ENCODE measurements around the gene IRF3.
A peak's percentile ranks its signal among the peaks of the same experiment; 100 is the strongest.
"Not testable (repeated sequence)": the region's sequence is repeated elsewhere in the genome, so short reads cannot be mapped to it uniquely, and the experiment has no call there.

Gene IRF3

DNA sequence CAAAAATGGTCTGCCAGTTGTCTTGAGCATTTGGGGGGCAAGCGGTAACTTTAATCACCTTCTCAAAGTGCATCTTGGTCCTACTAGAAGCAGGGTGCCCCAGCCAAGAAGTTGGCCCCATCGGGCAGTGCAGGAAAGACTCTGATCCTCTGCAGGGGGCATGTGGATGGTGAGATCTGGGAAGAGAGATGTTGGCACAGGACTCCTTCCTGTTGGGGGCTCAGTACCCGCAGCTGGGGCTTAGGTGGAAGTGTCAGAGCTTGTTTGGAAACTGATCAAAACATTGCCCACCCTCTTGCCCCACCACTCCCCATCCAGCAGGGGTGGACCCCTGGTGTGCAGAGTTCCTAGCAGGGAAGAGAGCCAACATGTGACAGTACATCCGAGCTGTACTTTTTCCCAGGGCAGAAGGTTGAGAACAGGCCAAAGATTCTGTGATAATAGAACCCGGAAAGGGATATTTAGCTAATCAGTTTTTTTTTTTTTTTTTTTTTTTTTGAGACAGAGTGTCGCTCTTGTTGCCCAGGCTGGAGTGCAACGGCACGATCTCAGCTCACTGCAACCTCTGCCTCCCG, 34.6 kb downstream of the IRF3 start:
- Mint-ChIP-seq H3K4me1 (peaks cover 22% of the 10 kb centered on the region), H3K4me3 (no peak overlapping the region)
- no peak for DNase-seq

DNA sequence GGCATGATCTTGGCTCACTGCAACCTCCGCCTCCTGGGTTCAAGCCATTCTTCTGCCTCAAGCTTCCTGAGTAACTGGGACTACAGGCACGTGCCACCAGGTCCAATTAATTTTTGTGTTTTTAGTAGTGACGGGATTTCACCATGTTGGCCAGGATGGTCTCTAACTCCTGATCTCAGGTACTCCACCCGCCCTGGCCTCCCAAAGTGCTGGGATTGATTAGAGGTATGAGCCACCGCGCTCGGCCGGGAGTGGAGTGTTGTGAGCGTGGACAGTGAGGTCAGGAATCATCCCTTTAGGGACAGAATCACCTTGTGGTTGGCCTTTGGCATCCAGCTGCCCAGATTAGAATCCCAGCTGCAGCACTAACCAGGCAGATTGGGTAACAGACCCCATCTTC, 36.0 kb downstream of the IRF3 start:
- Mint-ChIP-seq H3K4me3 (no peak overlapping the region), H3K27ac (peak overlapping the region; percentile 91)

More for the DNA sequence above, 34.6 kb downstream of the IRF3 start:
- TF ChIP-seq, protein P1, sequence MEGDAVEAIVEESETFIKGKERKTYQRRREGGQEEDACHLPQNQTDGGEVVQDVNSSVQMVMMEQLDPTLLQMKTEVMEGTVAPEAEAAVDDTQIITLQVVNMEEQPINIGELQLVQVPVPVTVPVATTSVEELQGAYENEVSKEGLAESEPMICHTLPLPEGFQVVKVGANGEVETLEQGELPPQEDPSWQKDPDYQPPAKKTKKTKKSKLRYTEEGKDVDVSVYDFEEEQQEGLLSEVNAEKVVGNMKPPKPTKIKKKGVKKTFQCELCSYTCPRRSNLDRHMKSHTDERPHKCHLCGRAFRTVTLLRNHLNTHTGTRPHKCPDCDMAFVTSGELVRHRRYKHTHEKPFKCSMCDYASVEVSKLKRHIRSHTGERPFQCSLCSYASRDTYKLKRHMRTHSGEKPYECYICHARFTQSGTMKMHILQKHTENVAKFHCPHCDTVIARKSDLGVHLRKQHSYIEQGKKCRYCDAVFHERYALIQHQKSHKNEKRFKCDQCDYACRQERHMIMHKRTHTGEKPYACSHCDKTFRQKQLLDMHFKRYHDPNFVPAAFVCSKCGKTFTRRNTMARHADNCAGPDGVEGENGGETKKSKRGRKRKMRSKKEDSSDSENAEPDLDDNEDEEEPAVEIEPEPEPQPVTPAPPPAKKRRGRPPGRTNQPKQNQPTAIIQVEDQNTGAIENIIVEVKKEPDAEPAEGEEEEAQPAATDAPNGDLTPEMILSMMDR (IDR thresholded peaks at IDR 0.05), result no peak
- Mint-ChIP-seq H3K27ac (no peak overlapping the region), H3K9me3 (no peaks in the 10 kb centered on the region), H3K27me3 (ENCODE audit: low read depth, poor library complexity) (peaks cover 3% of the 10 kb centered on the region), H3K36me3 (ENCODE audit: low read depth) (peaks cover 32% of the 10 kb centered on the region)

DNA sequence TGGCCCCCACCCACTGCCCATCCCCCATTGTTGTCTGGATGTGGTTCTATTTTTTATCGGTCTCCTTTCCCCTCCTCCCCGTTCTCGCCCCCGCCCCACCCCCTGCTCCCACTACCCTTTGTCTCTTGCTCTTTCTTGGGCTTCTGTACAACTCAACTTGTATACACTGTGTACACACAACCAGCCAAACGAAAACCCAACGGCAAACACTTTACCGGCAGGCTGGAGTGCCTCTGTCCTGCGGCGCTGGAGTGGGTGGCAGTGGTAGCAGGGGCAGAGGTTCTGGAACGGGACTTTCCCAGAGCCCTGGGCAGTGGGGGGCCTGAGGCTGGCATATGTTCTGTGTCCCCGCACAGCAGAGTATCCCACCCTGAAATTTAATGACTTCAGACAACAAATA, 39.4 kb downstream of the IRF3 start:
- peaks cover 50% of the 10 kb centered on the region for H3K36me3 Mint-ChIP-seq (ENCODE audit: low read depth)
- no peak for DNase-seq
- TF ChIP-seq, protein P1 (IDR thresholded peaks at IDR 0.05), result no peak
- H3K27ac Mint-ChIP-seq, result no peak overlapping the region
- H3K4me1 Mint-ChIP-seq, result peaks cover 12% of the 10 kb centered on the region
- H3K9me3 Mint-ChIP-seq, result no peaks in the 10 kb centered on the region
- peaks cover 2% of the 10 kb centered on the region for H3K27me3 Mint-ChIP-seq (ENCODE audit: low read depth, poor library complexity)
- H3K4me3 Mint-ChIP-seq, result no peak overlapping the region

More for the DNA sequence above, 36.0 kb downstream of the IRF3 start:
- Mint-ChIP-seq H3K27me3 (ENCODE audit: low read depth, poor library complexity) (peaks cover 3% of the 10 kb centered on the region), H3K4me1 (peaks cover 7% of the 10 kb centered on the region), H3K36me3 (ENCODE audit: low read depth) (peaks cover 32% of the 10 kb centered on the region), H3K9me3 (no peaks in the 10 kb centered on the region)
- no peak for DNase-seq
- TF ChIP-seq, protein P1 (IDR thresholded peaks at IDR 0.05), result no peak

DNA sequence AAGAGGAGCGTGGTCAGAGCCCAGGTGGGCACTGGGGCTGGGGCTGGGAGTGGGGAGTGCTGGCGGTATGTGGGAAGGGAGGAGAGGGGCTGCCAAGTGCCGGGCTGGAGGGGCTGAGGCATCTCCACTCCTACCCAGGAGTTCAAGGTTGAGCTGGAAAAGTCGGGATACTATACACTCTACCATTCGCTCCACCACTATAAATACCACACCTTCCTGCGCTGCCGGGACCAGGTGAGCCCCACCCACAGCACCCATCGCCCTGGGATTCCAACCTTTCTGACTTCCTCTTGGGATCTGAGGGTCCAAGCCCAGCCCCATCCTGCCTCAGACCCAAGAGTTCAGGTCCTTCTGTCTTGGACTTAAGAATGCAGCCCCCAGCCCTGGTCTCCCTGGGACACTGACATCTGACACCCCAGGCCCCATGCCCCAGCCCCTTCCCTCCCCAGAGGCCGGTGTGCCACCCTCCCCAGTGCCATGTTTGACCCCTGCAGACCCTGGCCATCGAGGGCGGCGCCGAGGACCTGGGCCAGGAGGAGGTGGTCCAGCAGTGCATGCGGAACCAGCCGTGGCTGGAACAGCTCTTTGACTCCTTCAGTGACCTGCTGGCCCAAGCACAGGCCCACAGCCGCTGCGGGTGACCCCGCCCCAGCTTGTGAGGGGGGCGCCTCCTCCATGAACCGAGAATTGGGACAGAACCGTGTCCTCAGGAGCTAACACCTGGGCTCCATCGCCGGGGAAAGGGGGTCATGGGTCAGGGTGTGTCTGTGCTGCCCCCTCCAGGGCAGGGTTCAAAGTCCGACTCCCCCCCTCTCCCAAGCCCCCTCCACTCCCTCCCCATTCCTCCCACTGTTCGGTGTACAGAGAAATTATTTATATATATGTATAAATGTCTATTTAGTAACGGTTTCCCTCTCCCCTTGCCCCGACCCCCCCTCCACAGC, 40.4 kb downstream of the IRF3 start:
- Mint-ChIP-seq H3K36me3 (ENCODE audit: low read depth) (peaks cover 52% of the 10 kb centered on the region), H3K9me3 (no peaks in the 10 kb centered on the region), H3K4me1 (peaks cover 7% of the 10 kb centered on the region), H3K27ac (peak overlapping the region; percentile 95), H3K27me3 (ENCODE audit: low read depth, poor library complexity) (peaks cover 2% of the 10 kb centered on the region), H3K4me3 (no peak overlapping the region)
- TF ChIP-seq, protein P1 (IDR thresholded peaks at IDR 0.05), result no peak
- no peak for DNase-seq

DNA sequence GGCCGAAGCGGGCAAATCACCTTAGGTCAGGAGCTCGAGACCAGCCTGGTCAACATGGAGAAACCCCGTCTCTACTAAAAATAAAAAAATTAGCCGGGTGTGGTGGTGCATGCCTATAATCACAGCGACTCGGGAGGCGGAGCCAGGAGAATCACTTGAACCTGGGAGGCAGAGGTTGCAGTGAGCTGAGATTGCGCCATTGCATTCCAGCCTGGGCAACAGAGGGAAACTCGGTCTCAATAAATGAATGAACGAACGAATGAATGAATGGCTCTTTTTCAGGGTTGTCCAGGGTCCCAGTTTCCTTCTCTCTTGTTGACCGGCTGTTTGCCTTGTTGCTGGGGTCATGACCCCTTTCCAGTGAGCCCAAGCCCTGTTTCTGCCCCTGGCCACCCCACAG, 47.8 kb downstream of the IRF3 start:
- not testable (repeated sequence) for DNase-seq; H3K4me1 Mint-ChIP-seq; H3K27ac Mint-ChIP-seq; H3K4me3 Mint-ChIP-seq; H3K9me3 Mint-ChIP-seq; H3K27me3 Mint-ChIP-seq (ENCODE audit: low read depth, poor library complexity)
- H3K36me3 Mint-ChIP-seq (ENCODE audit: low read depth), result peaks cover 63% of the 10 kb centered on the region

DNA sequence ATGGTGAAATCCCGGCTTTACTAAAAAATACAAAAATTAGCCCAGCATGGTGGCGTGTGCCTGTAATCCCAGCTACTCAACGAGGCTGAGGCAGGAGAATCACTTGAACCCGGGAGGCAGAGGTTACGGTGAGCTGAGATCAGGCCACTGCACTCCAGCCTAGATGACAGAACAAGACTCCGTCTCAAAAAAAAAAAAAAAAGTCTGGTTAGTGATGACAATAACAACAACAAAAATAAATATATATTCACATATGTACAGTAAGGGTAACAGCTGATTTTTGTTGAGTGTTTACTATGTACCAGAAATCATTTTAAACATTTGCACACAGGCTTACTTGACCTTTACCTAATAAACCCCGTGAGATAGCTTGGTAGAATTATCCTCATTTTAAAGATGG, 48.7 kb downstream of the IRF3 start:
- Mint-ChIP-seq H3K4me3 (no peak overlapping the region), H3K9me3 (no peaks in the 10 kb centered on the region), H3K4me1 (no peaks in the 10 kb centered on the region), H3K36me3 (ENCODE audit: low read depth) (peaks cover 57% of the 10 kb centered on the region), H3K27ac (no peak overlapping the region), H3K27me3 (ENCODE audit: low read depth, poor library complexity) (peaks cover under 1% of the 10 kb centered on the region)
- no peak for DNase-seq
- TF ChIP-seq, protein P1 (IDR thresholded peaks at IDR 0.05), result no peak
